GM23338 (cell line): ENCODE data around the gene SURF1. TPM values are rescaled to one million over a fixed set of nuclear protein-coding genes. Genes with fewer than 3 reads are reported as not detected.

ENCODE experiments used
- ATAC-seq: fragments of 200-7000 bp; cut with Tn5 transposase; 3 replicates; pipeline ENCODE4 v1.9.1; 2020
- DNase-seq: peaks from one replicate; pipeline ENCODE4 v3.0.0-alpha.2; 2015; ENCODE audit warnings: low spot score
- H2AFZ ChIP-seq: fragments of 200-600 bp; sonication (generic); 2 replicates; pipeline ENCODE4 v1.8.0; 2016; ENCODE audit warnings: antibody characterized with exemption, mild to moderate bottlenecking, moderate library complexity
- H3F3A ChIP-seq: fragments of 200-600 bp; sonication (generic); replicated peaks from 2 replicates; pipeline ENCODE4 v1.8.0; 2017; ENCODE audit warnings: antibody characterized with exemption, mixed run types, low read depth
- H3K27ac ChIP-seq: fragments of 200-600 bp; sonication (generic); 2 replicates; pipeline ENCODE4 v1.6.1; 2016; ENCODE audit warnings: low read depth
- H3K27me3 ChIP-seq: fragments of 200-600 bp; sonication (generic); 2 replicates; pipeline ENCODE4 v1.8.0; 2016; ENCODE audit warnings: mild to moderate bottlenecking, mixed run types, moderate library complexity; ENCODE audit not compliant: insufficient read depth
- H3K36me3 ChIP-seq: fragments of 200-600 bp; sonication (generic); 2 replicates; pipeline ENCODE4 v1.8.0; 2016; ENCODE audit warnings: mild to moderate bottlenecking; ENCODE audit not compliant: insufficient read depth
- H3K4me1 ChIP-seq: fragments of 200-600 bp; sonication (generic); 2 replicates; pipeline ENCODE4 v1.8.0; 2016; ENCODE audit warnings: mild to moderate bottlenecking, moderate library complexity; ENCODE audit not compliant: insufficient read depth
- H3K4me2 ChIP-seq: fragments of 200-600 bp; sonication (generic); 2 replicates; pipeline ENCODE4 v1.7.1; 2017; ENCODE audit warnings: mixed run types
- H3K4me3 ChIP-seq: fragments of 200-600 bp; sonication (generic); 2 replicates; pipeline ENCODE4 v1.6.1; 2016; ENCODE audit warnings: mixed run types
- H3K79me2 ChIP-seq: fragments of 200-600 bp; sonication (generic); replicated peaks from 2 replicates; pipeline ENCODE4 v1.8.0; 2017; ENCODE audit warnings: mild to moderate bottlenecking; ENCODE audit not compliant: insufficient read depth
- H3K9me2 ChIP-seq: fragments of 200-600 bp; sonication (generic); 2 replicates; pipeline ENCODE4 v1.8.0; 2017; ENCODE audit not compliant: insufficient read depth
- H4K20me1 ChIP-seq: fragments of 200-600 bp; sonication (generic); replicated peaks from 2 replicates; pipeline ENCODE4 v1.8.0; 2017; ENCODE audit warnings: mild to moderate bottlenecking; ENCODE audit not compliant: insufficient read depth
- H3K27ac Mint-ChIP-seq: 2 replicates; pipeline ENCODE4 v1.8.0; 2020; ENCODE audit warnings: inconsistent platforms, mild to moderate bottlenecking, moderate library complexity, mixed read lengths
- H3K27me3 Mint-ChIP-seq: 3 replicates; pipeline ENCODE4 v1.8.0; 2022; ENCODE audit warnings: low read depth, mild to moderate bottlenecking, moderate library complexity, mixed read lengths, inconsistent platforms; ENCODE audit not compliant: insufficient read depth, poor library complexity
- H3K36me3 Mint-ChIP-seq: 3 replicates; pipeline ENCODE4 v1.8.0; 2021; ENCODE audit warnings: low read depth, mild to moderate bottlenecking, inconsistent platforms, moderate library complexity, mixed read lengths
- H3K4me1 Mint-ChIP-seq: 3 replicates; pipeline ENCODE4 v1.8.0; 2020; ENCODE audit warnings: mild to moderate bottlenecking, inconsistent platforms, mixed read lengths
- H3K4me3 Mint-ChIP-seq: 3 replicates; pipeline ENCODE4 v1.8.0; 2021; ENCODE audit warnings: moderate library complexity, mild to moderate bottlenecking, inconsistent platforms, mixed read lengths
- H3K9me3 Mint-ChIP-seq: 3 replicates; pipeline ENCODE4 v1.8.0; 2020; ENCODE audit warnings: moderate library complexity, mild to moderate bottlenecking, inconsistent platforms, mixed read lengths
- CREB1 ChIP-seq: fragments of 250-450 bp; sonication (Bioruptor Pico); IDR thresholded peaks from 2 replicates; pipeline ENCODE4 v1.5.0; 2020; ENCODE audit warnings: low read depth, mild to moderate bottlenecking, moderate library complexity
- CTCF ChIP-seq, 2 experiments: fragments of 200-600 bp in 1 of 2; sonication (generic) in 1 of 2; conservative IDR thresholded peaks; 2 replicates each; pipeline versions ENCODE4 v1.5.1 to v1.6.1; 2016 to 2017; ENCODE audit warnings: antibody characterized with exemption in 2 of 2, low read depth in 2 of 2, mild to moderate bottlenecking in 2 of 2, moderate library complexity in 1 of 2
- ETS1 ChIP-seq: IDR thresholded peaks from 2 replicates; pipeline ENCODE4 v1.6.1; 2016; ENCODE audit warnings: antibody characterized with exemption
- EZH2 ChIP-seq: fragments of 200-600 bp; sonication (generic); IDR thresholded peaks from one replicate; pipeline ENCODE4 v1.8.0; 2017; ENCODE audit warnings: antibody characterized with exemption, mild to moderate bottlenecking, low read depth; ENCODE audit not compliant: unreplicated experiment
- JUNB ChIP-seq: IDR thresholded peaks from one replicate; pipeline ENCODE4 v1.6.1; 2016; ENCODE audit warnings: antibody characterized with exemption; ENCODE audit not compliant: unreplicated experiment
- NANOG ChIP-seq: IDR thresholded peaks from 2 replicates; pipeline ENCODE4 v1.6.1; 2016; ENCODE audit warnings: antibody characterized with exemption, borderline replicate concordance
- POLR2AphosphoS5 ChIP-seq: IDR thresholded peaks from 2 replicates; pipeline ENCODE4 v1.6.1; 2016; ENCODE audit warnings: antibody characterized with exemption, low read depth
- ZNF462 ChIP-seq: fragments of 250-450 bp; sonication (Bioruptor Pico); IDR thresholded peaks from 2 replicates; pipeline ENCODE4 v1.5.0; 2020; ENCODE audit warnings: mild to moderate bottlenecking, moderate library complexity
- polyA plus RNA-seq: library from polyadenylated mRNA; unstranded; fragments of >200 nt; fragmentation: Nextera tagmentation; extraction: Ambion mirVana; gene quantifications from 2 replicates; pipeline ENCODE4 v1.2.1, GENCODE V29; 2016
- total RNA-seq: library from RNA; depleted of rRNA; stranded (reverse); fragments of >200 nt; shearing (Covaris generic); gene quantifications from 2 replicates; pipeline ENCODE4 v1.2.3, GENCODE V29; 2014

The SURF1 gene
- total and polyA plus RNA-seq, 2 experiments from 2014 or later: 39.1 to 52.6 TPM

GRCh38 chr9:133357656-133358055 is 1.4 kb upstream of the SURF1 start (continued):
- TF ChIP-seq ETS1 (no peak), POLR2AphosphoS5 (no peak), CTCF (conservative IDR thresholded peaks at IDR 0.05; ENCODE audit: low read depth in 2 of 2) (no peak), EZH2 (no peak), JUNB (no peak), CREB1 (no peak), NANOG (no peak)

- no peaks in the 10 kb centered on the region for H3K27me3 ChIP-seq
These were observed 368 bp downstream of the SURF1 start for GRCh38 chr9:133355881-133356357.

More at GRCh38 chr9:133355881-133356357, 368 bp downstream of the SURF1 start:
- Histone ChIP-seq H3K4me3 (peak overlapping the region; percentile 94), H3K4me2 (peak overlapping the region; percentile 89), H3K4me1 (peaks cover 14% of the 10 kb centered on the region; the same call in 1 of the 2 replicates), H3K27ac (no peak overlapping the region), H4K20me1 (peaks cover 26% of the 10 kb centered on the region), H3F3A (peaks cover 40% of the 10 kb centered on the region), H2AFZ (no peak overlapping the region), H3K9me2 (no peaks in the 10 kb centered on the region), H3K36me3 (peaks cover 15% of the 10 kb centered on the region), H3K79me2 (peaks cover 23% of the 10 kb centered on the region)
- DNase-seq (peak; percentile 51), ATAC-seq (peak; percentile 9)
- peaks cover 8% of the 10 kb centered on the region; the same call in 2 of the 3 replicates for H3K4me1 Mint-ChIP-seq
- no peaks in the 10 kb centered on the region for H3K9me3 Mint-ChIP-seq
- peaks cover 19% of the 10 kb centered on the region for H3K27me3 Mint-ChIP-seq
- peak overlapping the region; percentile 95 for H3K27ac Mint-ChIP-seq
- H3K4me3 Mint-ChIP-seq: peak overlapping the region; percentile 95
- peaks cover 54% of the 10 kb centered on the region for H3K36me3 Mint-ChIP-seq
- TF ChIP-seq ZNF462 (CRISPR knock-in tag) (no peak), ETS1 (no peak)
